DLD1 (cell line): ENCODE data around the gene GCK.

Experiments
- in situ Hi-C: cut with HindIII; loops from 2 replicates; pipeline ENCODE4 v1.10.0; 2017; ENCODE audit warnings: low sequenced_read_pairs

GCK gene

GRCh38 chr7:44108768-44109750 lies 80.2 kb downstream of the GCK start:
- in situ Hi-C loops, result no loop called here

- in situ Hi-C loops, result no loop called here
These were observed 81.1 kb downstream of the GCK start for GRCh38 chr7:44107961-44108767.

GRCh38 chr7:44107116-44107960 lies 81.9 kb downstream of the GCK start:
- in situ Hi-C loops, result no loop called here

GRCh38 chr7:44106311-44107065 lies 82.8 kb downstream of the GCK start:
- in situ Hi-C loops, result no loop called here

GRCh38 chr7:44105832-44106231 lies 83.4 kb downstream of the GCK start:
- in situ Hi-C loops, result no loop called here

GRCh38 chr7:44104860-44105771 lies 84.1 kb downstream of the GCK start:
- in situ Hi-C loops, result no loop called here

- in situ Hi-C loops, result no loop called here
These were observed 85.0 kb downstream of the GCK start, which contains the start of gene AEBP1 for GRCh38 chr7:44103923-44104859. Gene AEBP1, plus strand, starts transcription at chr7:44104345. Its CDS starts 321 bp downstream, at chr7:44104666.

- in situ Hi-C loops, result no loop called here
These were observed 85.7 kb downstream of the GCK start for GRCh38 chr7:44103566-44103922.

GRCh38 chr7:44102846-44103565 lies 86.2 kb downstream of the GCK start:
- in situ Hi-C loops, result no loop called here

GRCh38 chr7:44101966-44102845 lies 87.0 kb downstream of the GCK start:
- in situ Hi-C loops, result no loop called here

GRCh38 chr7:44101303-44101965 lies 87.8 kb downstream of the GCK start:
- in situ Hi-C loops, result no loop called here

- in situ Hi-C loops, result no loop called here
These were observed 88.6 kb downstream of the GCK start for GRCh38 chr7:44100458-44101302.

GRCh38 chr7:44099669-44100068 lies 89.6 kb downstream of the GCK start:
- in situ Hi-C loops, result no loop called here

- in situ Hi-C loops, result no loop called here
These were observed 90.9 kb downstream of the GCK start for GRCh38 chr7:44098092-44099068.
